ENCODE data around the gene RXRA. TPM values are rescaled to one million over a fixed set of nuclear protein-coding genes. Genes with fewer than 3 reads are reported as not detected.

Gene RXRA
- total and polyA plus RNA-seq, 10 donors = 10.9 to 116 (median 81.0) TPM

- TF ChIP-seq POLR2A (IDR thresholded peaks at IDR 0.05) (no peak), POLR2AphosphoS5 (IDR thresholded peaks at IDR 0.05) (no peak), CTCF (IDR thresholded peaks at IDR 0.05 in 8 of 11, conservative IDR thresholded peaks at IDR 0.05 in 3 of 11) (no peak)
- Histone ChIP-seq H3K36me3 (no peaks in the 10 kb centered on the region), H3K4me1 (peaks cover 0 to 14% (median 0%) of the 10 kb centered on the region in 6 donors), H3K27me3 (replicated peaks in 1 of 7) (peaks cover 0 to 57% (median 0%) of the 10 kb centered on the region in 7 donors), H3K27ac (no peak overlapping the region), H3K4me3 (no peak overlapping the region), H3K9me3 (no peaks in the 10 kb centered on the region)
- 65 to 93% (median 84%) methylated on average over 7 to 12 of the region's 12 CpGs for WGBS, 5 donors
- intact Hi-C loops (cut with DNase I; ENCODE audit: low total_unique reads) = no loop called here
- no peak for DNase-seq
Measured at GRCh38 chr9:134284741-134285140, 41.5 kb upstream of the RXRA start.

- 85 to 92% (median 91%) methylated on average over 3 to 15 of the region's 15 CpGs for WGBS, 5 donors
Measured at GRCh38 chr9:134285215-134285845, 40.9 kb upstream of the RXRA start.

GRCh38 chr9:134286471-134287245, 39.6 kb upstream of the RXRA start:
- Histone ChIP-seq H3K36me3 (no peaks in the 10 kb centered on the region), H3K27me3 (replicated peaks in 1 of 7) (peaks cover 0 to 57% (median 0%) of the 10 kb centered on the region in 7 donors), H3K4me1 (peaks cover 0 to 14% (median 0%) of the 10 kb centered on the region in 6 donors), H3K27ac (no peak overlapping the region), H3K9me3 (no peaks in the 10 kb centered on the region), H3K4me3 (no peak overlapping the region)
- 45 to 65% (median 52%) methylated on average over 20 to 27 of the region's 27 CpGs for WGBS, 5 donors
- TF ChIP-seq CTCF (IDR thresholded peaks at IDR 0.05 in 8 of 11, conservative IDR thresholded peaks at IDR 0.05 in 3 of 11) = no peak
- TF ChIP-seq POLR2AphosphoS5 (IDR thresholded peaks at IDR 0.05) = no peak
- no peak for TF ChIP-seq POLR2A (IDR thresholded peaks at IDR 0.05)
- intact Hi-C loops (cut with DNase I; ENCODE audit: low total_unique reads) = no loop called here
- DNase-seq = no peak

More at GRCh38 chr9:134285215-134285845, 40.9 kb upstream of the RXRA start:
- intact Hi-C loops (cut with DNase I; ENCODE audit: low total_unique reads) = no loop called here
- Histone ChIP-seq H3K27me3 (replicated peaks in 1 of 7) (peaks cover 0 to 57% (median 0%) of the 10 kb centered on the region in 7 donors), H3K36me3 (no peaks in the 10 kb centered on the region), H3K27ac (no peak overlapping the region), H3K4me3 (no peak overlapping the region), H3K9me3 (no peaks in the 10 kb centered on the region), H3K4me1 (peaks cover 0 to 14% (median 0%) of the 10 kb centered on the region in 6 donors)
- DNase-seq = no peak
- TF ChIP-seq POLR2A (IDR thresholded peaks at IDR 0.05) (no peak), CTCF (IDR thresholded peaks at IDR 0.05 in 8 of 11, conservative IDR thresholded peaks at IDR 0.05 in 3 of 11) (no peak), POLR2AphosphoS5 (IDR thresholded peaks at IDR 0.05) (no peak)

All from spleen (tissue), 11 donors.